ENCODE measurements around the gene ARNT2. TPM values are rescaled to one million over a fixed set of nuclear protein-coding genes. Genes with fewer than 3 reads are reported as not detected.

ARNT2 gene
- total and polyA plus RNA-seq, 8 donors = 0.58 to 27.4 (median 1.6) TPM

- no peak overlapping the region for H3K27ac ChIP-seq
- peaks cover 0 to 10% (median 4%) of the 10 kb centered on the region in 4 donors for H3K36me3 ChIP-seq
- 79 to 94% (median 88%) methylated on average over 3 of the region's 3 CpGs for WGBS, 5 donors
- no peaks in the 10 kb centered on the region for H3K4me1 ChIP-seq
- DNase-seq = no peak
- H3K27me3 ChIP-seq = no peaks in the 10 kb centered on the region
- no peaks in the 10 kb centered on the region for H3K9me3 ChIP-seq
- TF ChIP-seq POLR2A (IDR thresholded peaks at IDR 0.05) = no peak
- no peak overlapping the region for H3K4me3 ChIP-seq
- intact Hi-C loops (cut with DNase I; ENCODE audit: low total_unique reads) = no loop called here
Measured at GRCh38 chr15:80471881-80472280, 67.7 kb downstream of the ARNT2 start.

GRCh38 chr15:80473286-80474223, 69.4 kb downstream of the ARNT2 start:
- no peaks in the 10 kb centered on the region for H3K27me3 ChIP-seq
- no peaks in the 10 kb centered on the region for H3K9me3 ChIP-seq
- H3K36me3 ChIP-seq = peaks cover 0 to 14% (median 5%) of the 10 kb centered on the region in 4 donors
- intact Hi-C loops (cut with DNase I; ENCODE audit: low total_unique reads) = no loop called here
- WGBS, 5 donors = 71 to 84% (median 79%) methylated on average over 8 of the region's 8 CpGs
- TF ChIP-seq EP300 (IDR thresholded peaks at IDR 0.05) (no peak), POLR2AphosphoS5 (IDR thresholded peaks at IDR 0.05) (no peak), POLR2A (IDR thresholded peaks at IDR 0.05) (no peak), CTCF (IDR thresholded peaks at IDR 0.05) (no peak)
- no peak overlapping the region for H3K27ac ChIP-seq
- no peak for DNase-seq
- H3K4me1 ChIP-seq = no peaks in the 10 kb centered on the region
- H3K4me3 ChIP-seq = no peak overlapping the region

GRCh38 chr15:80474224-80475215, 70.3 kb downstream of the ARNT2 start:
- no peaks in the 10 kb centered on the region for H3K4me1 ChIP-seq
- no peak overlapping the region for H3K27ac ChIP-seq
- DNase-seq = no peak
- H3K4me3 ChIP-seq = no peak overlapping the region
- intact Hi-C loops (cut with DNase I; ENCODE audit: low total_unique reads) = no loop called here
- no peaks in the 10 kb centered on the region for H3K9me3 ChIP-seq
- peaks cover 0 to 14% (median 5%) of the 10 kb centered on the region in 4 donors for H3K36me3 ChIP-seq
- no peaks in the 10 kb centered on the region for H3K27me3 ChIP-seq
- 68 to 77% (median 74%) methylated on average over 9 of the region's 9 CpGs for WGBS, 5 donors
- TF ChIP-seq CTCF (IDR thresholded peaks at IDR 0.05) (no peak), POLR2AphosphoS5 (IDR thresholded peaks at IDR 0.05) (no peak), EP300 (IDR thresholded peaks at IDR 0.05) (no peak), POLR2A (IDR thresholded peaks at IDR 0.05) (no peak)

GRCh38 chr15:80475572-80475971, 71.4 kb downstream of the ARNT2 start:
- H3K9me3 ChIP-seq = no peaks in the 10 kb centered on the region
- WGBS, 5 donors = 95 to 100% (median 97%) methylated on average over 2 of the region's 2 CpGs
- no peak for DNase-seq
- TF ChIP-seq POLR2A (IDR thresholded peaks at IDR 0.05) = no peak
- TF ChIP-seq CTCF (IDR thresholded peaks at IDR 0.05) = no peak
- no peak for TF ChIP-seq POLR2AphosphoS5 (IDR thresholded peaks at IDR 0.05)
- TF ChIP-seq EP300 (IDR thresholded peaks at IDR 0.05) = no peak
- intact Hi-C loops (cut with DNase I; ENCODE audit: low total_unique reads) = no loop called here
- no peak overlapping the region for H3K27ac ChIP-seq
- peaks cover 0 to 14% (median 5%) of the 10 kb centered on the region in 4 donors for H3K36me3 ChIP-seq
- peaks cover 0 to 7% (median 0%) of the 10 kb centered on the region in 4 donors for H3K4me1 ChIP-seq
- no peak overlapping the region for H3K4me3 ChIP-seq
- H3K27me3 ChIP-seq = no peaks in the 10 kb centered on the region
